IMR-90 (cell line): ENCODE measurements around the gene MAML1. TPM values are rescaled to one million over a fixed set of nuclear protein-coding genes. Genes with fewer than 3 reads are reported as not detected.

ENCODE experiments used
- ATAC-seq: fragments of 200-7000 bp; cut with Tn5 transposase; 2 replicates; pipeline ENCODE4 v1.9.1; 2020; ENCODE audit warnings: low read depth, mild to moderate bottlenecking, moderate library complexity
- BruUV-seq: library from RNA; stranded (reverse); fragments of 400-500 nt; replicated peaks from 2 replicates; lab custom pipeline; 2021; lab: Mats Ljungman, UMichigan
- CTCF ChIA-PET: fragments of 300-600 bp; formaldehyde crosslinking; extraction: SDS; loops from one replicate; lab custom pipeline; 2021; ENCODE audit warnings: antibody characterized with exemption; lab: Yijun Ruan, JAX
- POLR2A ChIA-PET: fragments of 300-600 bp; sonication (Branson Sonifier 250); formaldehyde crosslinking; loops from one replicate; lab custom pipeline; 2022; ENCODE audit warnings: antibody characterized with exemption; ENCODE audit not compliant: unreplicated experiment; lab: Charles Lee
- DNase-seq: peaks from one replicate; pipeline ENCODE4 v3.0.0; 2013
- H2AFZ ChIP-seq: replicated peaks from 2 replicates; pipeline ENCODE3; 2013; ENCODE audit warnings: low read length, mild to moderate bottlenecking; ENCODE audit not compliant: poor library complexity
- H2AK5ac ChIP-seq: 2 replicates; pipeline ENCODE4 v1.6.1; 2013; ENCODE audit warnings: low read depth, low read length, inconsistent platforms
- H2AK9ac ChIP-seq: replicated peaks from 2 replicates; pipeline ENCODE3; 2013; ENCODE audit warnings: mild to moderate bottlenecking, low read depth, low read length, moderate library complexity; ENCODE audit not compliant: poor library complexity
- H2BK120ac ChIP-seq: 2 replicates; pipeline ENCODE4 v1.6.1; 2013; ENCODE audit warnings: low read depth, low read length, inconsistent platforms
- H2BK15ac ChIP-seq: 3 replicates; pipeline ENCODE4 v1.6.1; 2013; ENCODE audit warnings: low read depth, low read length, inconsistent platforms
- H2BK20ac ChIP-seq: 2 replicates; pipeline ENCODE4 v1.6.1; 2013; ENCODE audit warnings: low read depth, mild to moderate bottlenecking, inconsistent platforms, low read length, moderate library complexity
- H2BK5ac ChIP-seq: 2 replicates; pipeline ENCODE4 v1.6.1; 2013; ENCODE audit warnings: mild to moderate bottlenecking, low read depth, low read length, inconsistent platforms; ENCODE audit not compliant: poor library complexity, severe bottlenecking
- H3K14ac ChIP-seq: replicated peaks from 2 replicates; pipeline ENCODE4 v1.6.1; 2013; ENCODE audit warnings: low read depth, low read length, inconsistent platforms
- H3K18ac ChIP-seq: 2 replicates; pipeline ENCODE4 v1.6.1; 2013; ENCODE audit warnings: low read depth, low read length, control low read depth
- H3K23ac ChIP-seq: 2 replicates; pipeline ENCODE4 v1.6.1; 2013; ENCODE audit warnings: low read depth, low read length, inconsistent platforms
- H3K27ac ChIP-seq: 2 replicates; pipeline ENCODE4 v1.5.1; 2013; ENCODE audit warnings: mild to moderate bottlenecking, control low read depth, low read length; ENCODE audit not compliant: insufficient read depth
- H3K27me3 ChIP-seq: 2 replicates; pipeline ENCODE4 v1.6.1; 2013; ENCODE audit warnings: low read length; ENCODE audit not compliant: control insufficient read depth, insufficient read depth
- H3K36me3 ChIP-seq: 2 replicates; pipeline ENCODE4 v1.6.1; 2013; ENCODE audit warnings: low read length, mixed read lengths; ENCODE audit not compliant: control insufficient read depth, insufficient read depth
- H3K4ac ChIP-seq: 2 replicates; pipeline ENCODE4 v1.6.1; 2013; ENCODE audit warnings: low read depth, low read length, inconsistent platforms
- H3K4me1 ChIP-seq: 2 replicates; pipeline ENCODE4 v1.6.1; 2013; ENCODE audit warnings: low read length, mixed read lengths; ENCODE audit not compliant: control insufficient read depth, insufficient read depth
- H3K4me2 ChIP-seq: 2 replicates; pipeline ENCODE4 v1.6.1; 2013; ENCODE audit warnings: low read depth, mild to moderate bottlenecking, control low read depth, low read length, moderate library complexity
- H3K4me3 ChIP-seq: 2 replicates; pipeline ENCODE4 v1.5.1; 2013; ENCODE audit warnings: low read depth, mild to moderate bottlenecking, control low read depth, low read length, moderate library complexity; ENCODE audit not compliant: insufficient read depth
- H3K56ac ChIP-seq: 2 replicates; pipeline ENCODE4 v1.6.1; 2013; ENCODE audit warnings: low read length, inconsistent platforms; ENCODE audit not compliant: insufficient read depth; ENCODE audit errors: extremely low read depth
- H3K79me1 ChIP-seq, 2 experiments: 2 replicates each; pipeline ENCODE4 v1.6.1; 2013; ENCODE audit warnings: low read length in 2 of 2, inconsistent platforms in 1 of 2, low read depth in 1 of 2
- H3K9ac ChIP-seq: 2 replicates; pipeline ENCODE4 v1.6.1; 2013; ENCODE audit warnings: low read depth, low read length, control low read depth
- H3K9me1 ChIP-seq: 2 replicates; pipeline ENCODE4 v1.6.1; 2013; ENCODE audit warnings: low read length, inconsistent platforms; ENCODE audit not compliant: insufficient read depth
- H3K9me3 ChIP-seq: 2 replicates; pipeline ENCODE4 v1.6.1; 2013; ENCODE audit warnings: low read length; ENCODE audit not compliant: control insufficient read depth, insufficient read depth
- H4K20me1 ChIP-seq: 2 replicates; pipeline ENCODE4 v1.6.1; 2013; ENCODE audit warnings: low read length, inconsistent platforms; ENCODE audit not compliant: insufficient read depth
- H4K5ac ChIP-seq: 2 replicates; pipeline ENCODE4 v1.6.1; 2013; ENCODE audit warnings: mild to moderate bottlenecking, low read depth, low read length, control low read depth
- H4K8ac ChIP-seq, 2 experiments: 2 replicates each; pipeline ENCODE4 v1.6.1; 2013; ENCODE audit warnings: low read depth in 2 of 2, low read length in 2 of 2, control low read depth in 1 of 2, inconsistent platforms in 1 of 2
- H4K91ac ChIP-seq: 2 replicates; pipeline ENCODE4 v1.6.1; 2013; ENCODE audit warnings: low read depth, low read length, inconsistent platforms; ENCODE audit not compliant: insufficient read depth
- BHLHE40 ChIP-seq: fragments of 150-350 bp; IDR thresholded peaks from 2 replicates; pipeline ENCODE4 v1.6.1; 2016; ENCODE audit warnings: mild to moderate bottlenecking, low read depth, low read length
- CEBPB ChIP-seq: IDR thresholded peaks from 2 replicates; pipeline ENCODE4 v1.6.1; 2012; ENCODE audit warnings: low read depth, low read length, improper control_type of control experiment
- CTCF ChIP-seq: conservative IDR thresholded peaks from 2 replicates; pipeline ENCODE4 v1.5.1; 2012; ENCODE audit warnings: mild to moderate bottlenecking, low read depth, low read length, improper control_type of control experiment
- ELK1 ChIP-seq: fragments of 150-350 bp; IDR thresholded peaks from 2 replicates; pipeline ENCODE4 v1.6.1; 2016; ENCODE audit warnings: low read depth, mild to moderate bottlenecking, low read length, moderate library complexity, borderline replicate concordance
- MAFK ChIP-seq: IDR thresholded peaks from 2 replicates; pipeline ENCODE4 v1.6.1; 2012; ENCODE audit warnings: low read depth, low read length, improper control_type of control experiment
- MAZ ChIP-seq: IDR thresholded peaks from 2 replicates; pipeline ENCODE4 v1.6.1; 2012; ENCODE audit warnings: low read depth, mild to moderate bottlenecking, low read length, improper control_type of control experiment, moderate library complexity, borderline replicate concordance
- MXI1 ChIP-seq: IDR thresholded peaks from 2 replicates; pipeline ENCODE4 v1.6.1; 2012; ENCODE audit warnings: low read depth, mild to moderate bottlenecking, low read length, moderate library complexity, borderline replicate concordance
- POLR2A ChIP-seq: IDR thresholded peaks from 2 replicates; pipeline ENCODE4 v1.6.1; 2012; ENCODE audit warnings: mild to moderate bottlenecking, low read depth, low read length
- RAD21 ChIP-seq: IDR thresholded peaks from 2 replicates; pipeline ENCODE4 v1.6.1; 2012; ENCODE audit warnings: low read length, improper control_type of control experiment
- RCOR1 ChIP-seq: IDR thresholded peaks from 2 replicates; pipeline ENCODE4 v1.6.1; 2012; ENCODE audit warnings: mild to moderate bottlenecking, low read length, improper control_type of control experiment; ENCODE audit not compliant: insufficient replicate concordance
- SMC3 ChIP-seq: fragments of 150-350 bp; IDR thresholded peaks from 2 replicates; pipeline ENCODE4 v1.6.1; 2016; ENCODE audit warnings: low read depth, mild to moderate bottlenecking, antibody characterized with exemption, low read length, moderate library complexity
- WGBS, 2 experiments: methylation state at CpG; one replicate each; pipeline versions ENCODE4 v1.1.5 to v1.1.7; 2013; ENCODE audit warnings: missing lambda C conversion rate in 2 of 2; ENCODE audit not compliant: insufficient read length in 1 of 2; ENCODE audit errors: extremely low coverage in 2 of 2; 5-methylcytosine and 5-hydroxymethylcytosine counted together
- dilution Hi-C: fragments of 300-500 bp; cut with HindIII; formaldehyde crosslinking; loops from one replicate; pipeline ENCODE4 v1.14.3; 2018; ENCODE audit warnings: low sequenced_read_pairs; ENCODE audit not compliant: unreplicated experiment
- in situ Hi-C: fragments of 300-500 bp; cut with MboI; formaldehyde crosslinking; loops from 3 replicates; pipeline ENCODE4 v1.14.3; 2019; ENCODE audit warnings: low sequenced_read_pairs, inconsistent platforms, mixed read lengths
- intact Hi-C: fragments of 100-400 bp; cut with micrococcal nuclease; formaldehyde crosslinking; loops from 2 replicates; pipeline ENCODE4 v1.10.0; 2022
- polyA plus RNA-seq, 3 experiments: library from polyadenylated mRNA; depleted of rRNA; stranded (reverse); fragments of >200 nt; gene quantifications; 2 replicates each; pipeline ENCODE4 v1.2.3, GENCODE V29; 2012; ENCODE audit warnings: low replicate concordance in 1 of 3
- total RNA-seq: library from RNA; depleted of rRNA; stranded (reverse); fragments of >200 nt; gene quantifications from 2 replicates; pipeline ENCODE4 v1.2.3, GENCODE V29; 2012

Gene MAML1
- total and polyA plus RNA-seq, 2 of the 4 experiments (the other 2 are of a cell fraction), result 4.7 to 10.2 TPM

- TF ChIP-seq ELK1, result no peak
- no peak for TF ChIP-seq MAZ
These were observed 86.9 kb downstream of the MAML1 start (continued) for GRCh38 chr5:179819296-179820126.

- H2BK120ac ChIP-seq, result peak overlapping the region; percentile 98
- peaks cover 11 to 54% of the 10 kb centered on the region in 2 experiments for H3K79me1 ChIP-seq
- peak overlapping the region; percentile 96 for H2AK9ac ChIP-seq
- peak overlapping the region; percentile 80; the same call in 1 of the 2 replicates for H3K56ac ChIP-seq
- peak overlapping the region; percentile 82 to 89 for H4K8ac ChIP-seq
- peak overlapping the region; percentile 94 for H2BK5ac ChIP-seq
- H3K18ac ChIP-seq, result peak overlapping the region; percentile 86
- no peaks in the 10 kb centered on the region for H3K9me3 ChIP-seq
- H3K14ac ChIP-seq, result peak overlapping the region; percentile 94
- no peak for ATAC-seq
- H4K20me1 ChIP-seq, result peaks cover 44% of the 10 kb centered on the region
- peak overlapping the region; percentile 38 for H3K4me3 ChIP-seq
- ChIA-PET CTCF (no interaction called here), POLR2A (interaction anchor here (0.6 to 1.0 kb wide), 2 partner anchors 65 to 78 kb away, joined by 4 read pairs; no protein-coding TSS in a partner anchor)
- H2AFZ ChIP-seq, result peak overlapping the region; percentile 89
- H3K23ac ChIP-seq, result peak overlapping the region; percentile 92
- peak overlapping the region; percentile 98 for H3K4ac ChIP-seq
- BruUV-seq, result no TSS peak
- in situ Hi-C loops (no loop called here), dilution Hi-C loops (no loop called here), intact Hi-C loops (loop anchor here (5.0 kb wide), 1 partner anchor 198 kb away; the partner anchor contains the start of gene HNRNPH1)
- H2BK15ac ChIP-seq, result peak overlapping the region; percentile 27; the same call in 2 of the 3 replicates
- peak overlapping the region; percentile 93 for H4K91ac ChIP-seq
- peaks cover 39% of the 10 kb centered on the region for H3K4me1 ChIP-seq
- peak overlapping the region; percentile 99 for H3K27ac ChIP-seq
- peak overlapping the region; percentile 98 for H2AK5ac ChIP-seq
- peak overlapping the region; percentile 89 for H3K4me2 ChIP-seq
- H3K27me3 ChIP-seq, result no peaks in the 10 kb centered on the region
- peak overlapping the region; percentile 94 for H2BK20ac ChIP-seq
- H3K9me1 ChIP-seq, result peaks cover 34% of the 10 kb centered on the region
- DNase-seq, result no peak
- H3K36me3 ChIP-seq, result peaks cover 31% of the 10 kb centered on the region
- WGBS, 2 experiments, result 71% methylated on average over 9 of the region's 12 CpGs; no CpG with 5 or more reads in 1 of the 2 experiments
- peak overlapping the region; percentile 48 for H3K9ac ChIP-seq
- H4K5ac ChIP-seq, result peak overlapping the region; percentile 84
- TF ChIP-seq BHLHE40, result no peak
- TF ChIP-seq ELK1, result no peak
- no peak for TF ChIP-seq MAFK
- no peak for TF ChIP-seq SMC3
- no peak for TF ChIP-seq RAD21
- TF ChIP-seq CEBPB, result no peak
- no peak for TF ChIP-seq MXI1
- no peak for TF ChIP-seq RCOR1
- no peak for TF ChIP-seq POLR2A
- TF ChIP-seq MAZ, result no peak
- no peak for TF ChIP-seq CTCF
These were observed 87.5 kb downstream of the MAML1 start for GRCh38 chr5:179820127-179820482.
